ENCODE measurements around the gene C2CD2. TPM values are rescaled to one million over a fixed set of nuclear protein-coding genes. Genes with fewer than 3 reads are reported as not detected.

The C2CD2 gene
- total RNA-seq, 4 donors from 2014 or later: 37.5 to 63.9 (median 51.6) TPM

DNA sequence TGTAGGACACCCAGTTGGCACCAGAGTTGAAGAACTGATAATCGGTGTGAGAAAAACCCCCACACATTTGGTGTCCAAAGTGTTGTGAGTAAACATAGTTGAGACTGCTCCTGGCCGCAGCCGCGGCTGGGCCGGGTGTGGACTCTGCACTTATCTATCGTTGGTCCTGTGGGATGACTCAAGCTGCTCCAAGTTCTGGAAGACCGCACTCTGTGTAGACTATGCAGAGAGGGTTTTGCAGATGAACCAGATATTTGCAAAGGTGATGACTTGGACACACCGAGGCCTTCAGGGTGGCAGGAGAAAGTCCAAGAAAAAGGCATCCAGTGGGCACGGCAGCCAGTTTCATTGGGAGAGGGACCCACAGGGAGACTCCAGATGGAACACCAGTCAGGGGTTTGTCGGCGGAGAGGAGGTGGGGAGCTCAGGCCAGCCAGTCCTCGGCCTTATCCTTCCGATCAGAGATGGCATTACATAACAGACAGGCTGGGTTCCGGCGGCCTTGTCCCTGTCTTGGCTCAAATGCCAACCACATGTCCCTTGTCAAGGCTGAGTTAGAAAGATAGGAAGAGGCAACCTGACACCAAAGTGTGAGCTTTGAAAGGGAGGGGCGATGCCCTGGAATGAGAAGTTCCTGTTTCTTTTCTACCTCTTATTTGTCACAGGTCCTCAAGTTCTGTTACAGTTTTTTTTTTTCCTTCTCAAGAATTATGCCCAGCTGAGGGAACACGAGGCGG is 21.1 kb downstream of the C2CD2 start:
- no peak overlapping the region for H3K4me3 ChIP-seq
- H3K36me3 ChIP-seq: no peaks in the 10 kb centered on the region
- peak overlapping the region in 3 of 4 donors; percentile 34 to 80 (median 65) for H3K27ac ChIP-seq
- 56 to 59% methylated on average over 18 of the region's 18 CpGs for WGBS, 2 donors
- no peak for DNase-seq (ENCODE audit: low spot score in 2 of 2)
- H3K27me3 ChIP-seq: no peaks in the 10 kb centered on the region
- H3K9me3 ChIP-seq: no peaks in the 10 kb centered on the region
- TF ChIP-seq CTCF (IDR thresholded peaks at IDR 0.05): no peak
- no peak for TF ChIP-seq EP300 (IDR thresholded peaks at IDR 0.05)
- TF ChIP-seq POLR2A (IDR thresholded peaks at IDR 0.05): no peak
- H3K4me1 ChIP-seq: peaks cover 0 to 40% (median 26%) of the 10 kb centered on the region in 4 donors

- peak overlapping the region in 3 of 4 donors; percentile 7 to 65 (median 34) for H3K27ac ChIP-seq
- no peaks in the 10 kb centered on the region for H3K27me3 ChIP-seq
- no peak overlapping the region for H3K4me3 ChIP-seq
- peaks cover 0 to 45% (median 28%) of the 10 kb centered on the region in 4 donors for H3K4me1 ChIP-seq
- no peaks in the 10 kb centered on the region for H3K36me3 ChIP-seq
- H3K9me3 ChIP-seq: no peaks in the 10 kb centered on the region
- TF ChIP-seq CTCF (IDR thresholded peaks at IDR 0.05) (no peak), EP300 (IDR thresholded peaks at IDR 0.05) (no peak), POLR2A (IDR thresholded peaks at IDR 0.05) (no peak)
- no peak for DNase-seq (ENCODE audit: low spot score in 2 of 2)
- WGBS, 2 donors: 66 to 77% methylated on average over 13 of the region's 13 CpGs
Observed at GRCh38 chr21:41932191-41932575, 21.6 kb downstream of the C2CD2 start.

GRCh38 chr21:41931041-41931451 is 22.8 kb downstream of the C2CD2 start:
- 33 to 36% methylated on average over 8 of the region's 8 CpGs for WGBS, 2 donors

DNA sequence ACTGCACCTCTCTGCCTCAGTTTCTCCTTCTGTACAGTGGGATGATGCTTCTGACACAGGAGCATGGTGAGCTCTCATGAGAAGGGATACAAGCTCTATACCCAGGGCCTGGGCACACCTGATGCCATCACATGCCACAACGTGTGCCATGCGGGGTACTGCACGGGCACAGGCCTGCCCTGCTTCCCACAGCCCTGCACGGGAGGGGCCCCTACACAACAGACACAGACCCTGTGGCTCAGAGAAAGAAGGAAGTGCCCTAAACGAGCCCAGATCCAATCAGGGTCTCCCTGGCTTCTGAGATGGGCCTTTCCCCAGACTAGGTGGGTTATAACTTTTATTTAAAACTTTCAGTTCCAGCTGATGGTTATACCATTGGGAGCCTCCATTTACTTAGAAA is 24.6 kb downstream of the C2CD2 start:
- Histone ChIP-seq H3K27ac (peak overlapping the region in 2 of 4 donors; percentile 7 to 14), H3K4me1 (peaks cover 0 to 69% (median 47%) of the 10 kb centered on the region in 4 donors)

More at GRCh38 chr21:41931041-41931451, 22.8 kb downstream of the C2CD2 start:
- DNase-seq (ENCODE audit: low spot score in 2 of 2): no peak
- Histone ChIP-seq H3K4me1 (peaks cover 0 to 54% (median 33%) of the 10 kb centered on the region in 4 donors), H3K36me3 (no peaks in the 10 kb centered on the region), H3K9me3 (no peaks in the 10 kb centered on the region), H3K27me3 (no peaks in the 10 kb centered on the region), H3K4me3 (no peak overlapping the region), H3K27ac (no peak overlapping the region)
- no peak for TF ChIP-seq EP300 (IDR thresholded peaks at IDR 0.05)

GRCh38 chr21:41928621-41929220 is 25.1 kb downstream of the C2CD2 start:
- no peaks in the 10 kb centered on the region for H3K27me3 ChIP-seq
- H3K27ac ChIP-seq: peak overlapping the region in 2 of 4 donors; percentile 14 to 90
- no peaks in the 10 kb centered on the region for H3K36me3 ChIP-seq
- H3K4me1 ChIP-seq: peaks cover 0 to 69% (median 46%) of the 10 kb centered on the region in 4 donors
- no peak for DNase-seq (ENCODE audit: low spot score in 2 of 2)
- WGBS, 2 donors: 78 to 89% methylated on average over 10 of the region's 10 CpGs
- H3K4me3 ChIP-seq: no peak overlapping the region
- no peaks in the 10 kb centered on the region for H3K9me3 ChIP-seq
- no peak for TF ChIP-seq POLR2A (IDR thresholded peaks at IDR 0.05)
- no peak for TF ChIP-seq EP300 (IDR thresholded peaks at IDR 0.05)
- TF ChIP-seq CTCF (IDR thresholded peaks at IDR 0.05): no peak

More for the DNA sequence above, 24.6 kb downstream of the C2CD2 start:
- no peaks in the 10 kb centered on the region for H3K27me3 ChIP-seq
- H3K4me3 ChIP-seq: no peak overlapping the region
- DNase-seq (ENCODE audit: low spot score in 2 of 2): no peak
- TF ChIP-seq EP300 (IDR thresholded peaks at IDR 0.05) (no peak), POLR2A (IDR thresholded peaks at IDR 0.05) (no peak), CTCF (IDR thresholded peaks at IDR 0.05) (no peak)
- no peaks in the 10 kb centered on the region for H3K9me3 ChIP-seq
- 74 to 86% methylated on average over 4 to 5 of the region's 5 CpGs for WGBS, 2 donors
- H3K36me3 ChIP-seq: no peaks in the 10 kb centered on the region

Measured in tibial nerve (tissue), 4 donors.